HL-60 (cell line): Measurements from ENCODE around the gene WIZ.

Experiments
- DNase-seq, 2 experiments: peaks; one replicate each; pipeline ENCODE4 v3.0.0-alpha.2; 2010 to 2020; ENCODE audit warnings: low read depth in 1 of 2, low spot score in 1 of 2
- H3K27ac ChIP-seq: fragments of 250-450 bp; sonication (Bioruptor Pico); replicated peaks from 2 replicates; pipeline ENCODE4 v1.5.1; 2020; ENCODE audit warnings: mild to moderate bottlenecking, moderate library complexity
- H3K27me3 ChIP-seq: fragments of 250-450 bp; sonication (Bioruptor Pico); 2 replicates; pipeline ENCODE4 v1.5.1; 2021; ENCODE audit warnings: mild to moderate bottlenecking, moderate library complexity; ENCODE audit not compliant: insufficient read depth, poor library complexity, severe bottlenecking
- H3K4me3 ChIP-seq: replicated peaks from 2 replicates; pipeline ENCODE4 v1.5.1; 2011; ENCODE audit warnings: mild to moderate bottlenecking, control low read depth, low read length; ENCODE audit not compliant: insufficient read depth
- CTCF ChIP-seq: IDR thresholded peaks from one replicate; pipeline ENCODE4 v1.5.1; 2011; ENCODE audit warnings: low read length, control low read depth, inconsistent platforms; ENCODE audit not compliant: insufficient read depth
- GABPA ChIP-seq: IDR thresholded peaks from 2 replicates; pipeline ENCODE4 v1.6.1; 2012; ENCODE audit warnings: low read depth
- POLR2AphosphoS5 ChIP-seq: IDR thresholded peaks from 2 replicates; pipeline ENCODE4 v1.6.1; 2012; ENCODE audit warnings: low read depth
- REST ChIP-seq: IDR thresholded peaks from 2 replicates; pipeline ENCODE4 v1.6.1; 2012; ENCODE audit warnings: low read depth; ENCODE audit not compliant: insufficient replicate concordance
- SPI1 ChIP-seq: IDR thresholded peaks from 2 replicates; pipeline ENCODE4 v1.6.1; 2012; ENCODE audit warnings: low read depth, mild to moderate bottlenecking, borderline replicate concordance

Gene WIZ

DNA sequence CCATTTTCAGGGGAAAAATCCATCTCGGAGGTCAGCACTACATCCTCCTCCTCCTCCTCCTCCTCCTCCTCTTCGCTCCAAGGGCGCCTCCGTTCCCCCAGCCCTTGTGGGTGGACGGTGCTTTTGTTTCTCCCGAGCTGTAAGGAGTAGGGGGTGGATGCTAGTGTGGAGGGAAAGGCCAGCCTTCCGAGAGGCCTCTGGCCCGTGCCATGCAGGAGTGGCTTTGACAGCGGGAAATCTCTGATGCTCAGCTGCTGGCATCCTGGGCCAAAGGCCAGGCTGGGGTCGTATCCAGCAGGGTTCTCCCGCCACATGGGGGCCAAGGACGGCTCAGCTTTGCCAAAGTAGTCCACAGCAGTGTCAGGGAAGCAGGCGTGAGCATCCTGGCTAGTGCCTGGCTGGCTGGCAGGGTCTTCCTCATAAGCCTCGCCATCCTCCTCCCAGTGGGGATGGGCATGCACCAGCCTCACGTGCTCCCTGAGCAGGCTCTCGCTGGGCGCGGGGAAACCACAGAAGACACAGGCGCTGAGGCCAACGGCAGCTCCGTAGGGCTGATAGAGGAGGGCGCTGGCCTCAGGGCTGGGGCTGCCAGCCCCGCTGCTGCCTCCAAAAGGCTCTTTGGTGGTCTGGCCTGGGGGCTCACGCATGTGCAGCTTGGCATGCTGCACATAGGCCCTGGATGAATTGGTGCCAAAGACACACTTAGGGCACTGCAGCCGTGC is 10.5 kb downstream of the WIZ start:
- no peaks in the 10 kb centered on the region for H3K27me3 ChIP-seq
- no peak overlapping the region for H3K27ac ChIP-seq
- no peak overlapping the region for H3K4me3 ChIP-seq
- peak in 1 of 2 experiments; percentile 55 for DNase-seq
- TF ChIP-seq GABPA (no peak), POLR2AphosphoS5 (no peak), CTCF (no peak), REST (no peak), SPI1 (no peak)

DNA sequence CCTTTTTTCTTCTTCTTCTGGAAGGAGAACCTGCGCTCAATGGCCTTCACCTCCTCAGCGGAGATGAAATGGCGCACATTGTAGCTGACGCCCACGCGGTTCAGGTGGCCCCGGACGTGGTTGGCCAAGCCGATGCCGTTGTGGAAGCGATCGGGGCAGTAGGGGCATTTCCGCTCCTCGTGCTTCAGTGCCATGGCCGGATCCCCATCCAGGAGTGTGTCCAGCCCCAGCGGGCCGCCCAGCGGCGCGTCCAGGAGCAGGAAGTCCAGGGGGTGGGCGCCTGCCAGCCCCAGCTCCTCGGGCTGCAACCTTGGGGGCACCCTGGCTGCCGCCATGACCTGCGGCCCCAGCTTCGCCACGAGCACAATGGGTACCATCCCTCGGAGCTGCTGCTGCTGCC is 11.2 kb downstream of the WIZ start:
- no peak for DNase-seq
- no peak for TF ChIP-seq REST
- TF ChIP-seq POLR2AphosphoS5: no peak
- no peak for TF ChIP-seq CTCF
- no peak for TF ChIP-seq GABPA
- no peak for TF ChIP-seq SPI1
- Histone ChIP-seq H3K27me3 (no peaks in the 10 kb centered on the region), H3K4me3 (no peak overlapping the region), H3K27ac (no peak overlapping the region)

- no peak overlapping the region for H3K27ac ChIP-seq
- no peak overlapping the region for H3K4me3 ChIP-seq
- DNase-seq: no peak
- TF ChIP-seq REST: no peak
- TF ChIP-seq GABPA: no peak
- no peak for TF ChIP-seq POLR2AphosphoS5
- TF ChIP-seq CTCF: no peak
- no peak for TF ChIP-seq SPI1
- no peaks in the 10 kb centered on the region for H3K27me3 ChIP-seq
Measured at GRCh38 chr19:15438124-15438496, 11.6 kb downstream of the WIZ start.
